HepG2 (cell line): ENCODE data around the gene SOX9. TPM values are rescaled to one million over a fixed set of nuclear protein-coding genes. Genes with fewer than 3 reads are reported as not detected.

Experiments
- FOXP1 ChIP-seq, 2 experiments: fragments of 450-650 bp in 1 of 2; IDR thresholded peaks; 2 replicates each; pipeline ENCODE4 v1.6.1; 2017 to 2018; ENCODE audit warnings: antibody characterized with exemption in 1 of 2
- NFKBIZ ChIP-seq: IDR thresholded peaks from 2 replicates; pipeline ENCODE4 v1.6.1; 2018; ENCODE audit warnings: missing genetic modification reagents, missing compliant biosample characterization
- POLR2AphosphoS5 ChIP-seq: IDR thresholded peaks from 2 replicates; pipeline ENCODE4 v1.6.1; 2012; ENCODE audit warnings: low read depth, low read length
- SNAI1 ChIP-seq: sonication (generic); formaldehyde crosslinking; IDR thresholded peaks from 2 replicates; pipeline ENCODE4 v1.5.0; 2020; ENCODE audit warnings: mild to moderate bottlenecking, missing genetic modification reagents, borderline replicate concordance
- polyA plus RNA-seq, 8 experiments: library from polyadenylated mRNA; depleted of rRNA in 3 of 8; stranded (reverse) in 7 of 8; unstranded in 1 of 8; fragments of >200 nt; fragmentation: Illumina TruSeq in 4 of 8; extraction: Trizol in 4 of 8; gene quantifications; 2 replicates each; pipeline versions ENCODE4 v1.2.1 to v1.2.3, GENCODE V29; 2011 to 2016; ENCODE audit warnings: low read depth in 4 of 8, missing spikeins in 1 of 8, mixed read lengths in 1 of 8; ENCODE audit not compliant: insufficient read depth in 1 of 8
- total RNA-seq, 5 experiments: library from RNA; depleted of rRNA; stranded (reverse); fragments of >200 nt; fragmentation: Illumina TruSeq; extraction: Trizol; gene quantifications; 2 replicates each; pipeline ENCODE4 v1.2.3, GENCODE V29; 2016; ENCODE audit warnings: low read depth in 1 of 5
- TF ChIP-seq, protein P1 (sequence below): sonication (generic); formaldehyde crosslinking; IDR thresholded peaks from 2 replicates; pipeline ENCODE4 v1.5.1; 2020; ENCODE audit warnings: mild to moderate bottlenecking, missing genetic modification reagents, borderline replicate concordance
- TF ChIP-seq, protein P2 (sequence below), 2 experiments: fragments of 450-650 bp in 1 of 2; sonication (generic) in 1 of 2; formaldehyde crosslinking in 1 of 2; IDR thresholded peaks; 2 replicates each; pipeline versions ENCODE4 v1.6.1 to v1.8.0; 2016 to 2022; ENCODE audit warnings: antibody characterized with exemption in 1 of 2, mild to moderate bottlenecking in 1 of 2, missing genetic modification reagents in 1 of 2
- TF ChIP-seq, protein P3 (sequence below): sonication (generic); formaldehyde crosslinking; IDR thresholded peaks from 2 replicates; pipeline ENCODE4 v1.4.0; 2020; ENCODE audit warnings: mild to moderate bottlenecking, missing genetic modification reagents, borderline replicate concordance

The SOX9 gene
- total and polyA plus RNA-seq, 2 of the 13 experiments (the other 11 are each of a cell fraction or from before 2014, with no cell fraction given) = 16.1 to 27.6 TPM

DNA sequence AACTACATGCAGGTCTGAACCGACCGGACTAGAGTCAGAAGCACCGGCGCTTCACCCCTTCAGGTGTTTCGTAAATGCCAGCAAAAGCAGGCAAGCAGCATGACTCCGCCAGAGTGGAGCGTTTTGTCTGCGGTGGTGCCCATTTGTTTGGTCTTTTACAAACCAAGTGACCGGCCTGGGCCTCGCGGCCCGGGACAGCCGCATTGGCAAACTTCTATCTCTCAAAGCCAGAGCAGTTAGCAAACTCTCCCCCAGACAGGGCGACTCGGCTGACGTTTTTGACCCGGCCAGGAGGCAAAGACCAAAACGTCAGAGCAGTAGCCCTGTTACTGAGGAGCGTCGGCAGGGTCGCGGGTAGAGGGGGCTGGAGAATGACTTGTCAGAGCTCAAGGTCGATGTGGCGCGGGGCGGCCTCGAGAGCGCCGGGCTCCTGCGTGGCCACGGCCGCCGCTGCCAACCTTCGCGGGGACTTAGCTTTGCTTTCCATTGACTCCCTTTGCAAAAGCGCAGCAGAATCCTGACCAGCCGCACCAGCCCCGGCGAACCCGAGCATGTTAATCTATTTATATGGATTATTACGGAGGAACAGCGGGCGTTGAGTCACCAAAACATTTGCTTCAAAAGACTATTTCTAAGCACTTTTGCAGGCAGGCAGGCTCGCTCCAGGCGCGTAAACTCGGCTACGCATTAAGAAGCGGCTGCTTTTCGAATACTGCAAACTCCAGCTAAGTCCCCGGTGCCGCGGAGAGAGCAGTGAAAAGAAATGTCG, 763 bp upstream of the SOX9 start (continued):
- TF ChIP-seq, protein P1, sequence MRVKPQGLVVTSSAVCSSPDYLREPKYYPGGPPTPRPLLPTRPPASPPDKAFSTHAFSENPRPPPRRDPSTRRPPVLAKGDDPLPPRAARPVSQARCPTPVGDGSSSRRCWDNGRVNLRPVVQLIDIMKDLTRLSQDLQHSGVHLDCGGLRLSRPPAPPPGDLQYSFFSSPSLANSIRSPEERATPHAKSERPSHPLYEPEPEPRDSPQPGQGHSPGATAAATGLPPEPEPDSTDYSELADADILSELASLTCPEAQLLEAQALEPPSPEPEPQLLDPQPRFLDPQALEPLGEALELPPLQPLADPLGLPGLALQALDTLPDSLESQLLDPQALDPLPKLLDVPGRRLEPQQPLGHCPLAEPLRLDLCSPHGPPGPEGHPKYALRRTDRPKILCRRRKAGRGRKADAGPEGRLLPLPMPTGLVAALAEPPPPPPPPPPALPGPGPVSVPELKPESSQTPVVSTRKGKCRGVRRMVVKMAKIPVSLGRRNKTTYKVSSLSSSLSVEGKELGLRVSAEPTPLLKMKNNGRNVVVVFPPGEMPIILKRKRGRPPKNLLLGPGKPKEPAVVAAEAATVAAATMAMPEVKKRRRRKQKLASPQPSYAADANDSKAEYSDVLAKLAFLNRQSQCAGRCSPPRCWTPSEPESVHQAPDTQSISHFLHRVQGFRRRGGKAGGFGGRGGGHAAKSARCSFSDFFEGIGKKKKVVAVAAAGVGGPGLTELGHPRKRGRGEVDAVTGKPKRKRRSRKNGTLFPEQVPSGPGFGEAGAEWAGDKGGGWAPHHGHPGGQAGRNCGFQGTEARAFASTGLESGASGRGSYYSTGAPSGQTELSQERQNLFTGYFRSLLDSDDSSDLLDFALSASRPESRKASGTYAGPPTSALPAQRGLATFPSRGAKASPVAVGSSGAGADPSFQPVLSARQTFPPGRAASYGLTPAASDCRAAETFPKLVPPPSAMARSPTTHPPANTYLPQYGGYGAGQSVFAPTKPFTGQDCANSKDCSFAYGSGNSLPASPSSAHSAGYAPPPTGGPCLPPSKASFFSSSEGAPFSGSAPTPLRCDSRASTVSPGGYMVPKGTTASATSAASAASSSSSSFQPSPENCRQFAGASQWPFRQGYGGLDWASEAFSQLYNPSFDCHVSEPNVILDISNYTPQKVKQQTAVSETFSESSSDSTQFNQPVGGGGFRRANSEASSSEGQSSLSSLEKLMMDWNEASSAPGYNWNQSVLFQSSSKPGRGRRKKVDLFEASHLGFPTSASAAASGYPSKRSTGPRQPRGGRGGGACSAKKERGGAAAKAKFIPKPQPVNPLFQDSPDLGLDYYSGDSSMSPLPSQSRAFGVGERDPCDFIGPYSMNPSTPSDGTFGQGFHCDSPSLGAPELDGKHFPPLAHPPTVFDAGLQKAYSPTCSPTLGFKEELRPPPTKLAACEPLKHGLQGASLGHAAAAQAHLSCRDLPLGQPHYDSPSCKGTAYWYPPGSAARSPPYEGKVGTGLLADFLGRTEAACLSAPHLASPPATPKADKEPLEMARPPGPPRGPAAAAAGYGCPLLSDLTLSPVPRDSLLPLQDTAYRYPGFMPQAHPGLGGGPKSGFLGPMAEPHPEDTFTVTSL (CRISPR knock-in tag) = no peak
- TF ChIP-seq, protein P2, sequence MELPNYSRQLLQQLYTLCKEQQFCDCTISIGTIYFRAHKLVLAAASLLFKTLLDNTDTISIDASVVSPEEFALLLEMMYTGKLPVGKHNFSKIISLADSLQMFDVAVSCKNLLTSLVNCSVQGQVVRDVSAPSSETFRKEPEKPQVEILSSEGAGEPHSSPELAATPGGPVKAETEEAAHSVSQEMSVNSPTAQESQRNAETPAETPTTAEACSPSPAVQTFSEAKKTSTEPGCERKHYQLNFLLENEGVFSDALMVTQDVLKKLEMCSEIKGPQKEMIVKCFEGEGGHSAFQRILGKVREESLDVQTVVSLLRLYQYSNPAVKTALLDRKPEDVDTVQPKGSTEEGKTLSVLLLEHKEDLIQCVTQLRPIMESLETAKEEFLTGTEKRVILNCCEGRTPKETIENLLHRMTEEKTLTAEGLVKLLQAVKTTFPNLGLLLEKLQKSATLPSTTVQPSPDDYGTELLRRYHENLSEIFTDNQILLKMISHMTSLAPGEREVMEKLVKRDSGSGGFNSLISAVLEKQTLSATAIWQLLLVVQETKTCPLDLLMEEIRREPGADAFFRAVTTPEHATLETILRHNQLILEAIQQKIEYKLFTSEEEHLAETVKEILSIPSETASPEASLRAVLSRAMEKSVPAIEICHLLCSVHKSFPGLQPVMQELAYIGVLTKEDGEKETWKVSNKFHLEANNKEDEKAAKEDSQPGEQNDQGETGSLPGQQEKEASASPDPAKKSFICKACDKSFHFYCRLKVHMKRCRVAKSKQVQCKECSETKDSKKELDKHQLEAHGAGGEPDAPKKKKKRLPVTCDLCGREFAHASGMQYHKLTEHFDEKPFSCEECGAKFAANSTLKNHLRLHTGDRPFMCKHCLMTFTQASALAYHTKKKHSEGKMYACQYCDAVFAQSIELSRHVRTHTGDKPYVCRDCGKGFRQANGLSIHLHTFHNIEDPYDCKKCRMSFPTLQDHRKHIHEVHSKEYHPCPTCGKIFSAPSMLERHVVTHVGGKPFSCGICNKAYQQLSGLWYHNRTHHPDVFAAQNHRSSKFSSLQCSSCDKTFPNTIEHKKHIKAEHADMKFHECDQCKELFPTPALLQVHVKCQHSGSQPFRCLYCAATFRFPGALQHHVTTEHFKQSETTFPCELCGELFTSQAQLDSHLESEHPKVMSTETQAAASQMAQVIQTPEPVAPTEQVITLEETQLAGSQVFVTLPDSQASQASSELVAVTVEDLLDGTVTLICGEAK (IDR thresholded peaks at IDR 0.05) = no peak
- TF ChIP-seq, protein P2 (CRISPR knock-in tag; IDR thresholded peaks at IDR 0.05) = peak; percentile 70
- TF ChIP-seq, protein P3, sequence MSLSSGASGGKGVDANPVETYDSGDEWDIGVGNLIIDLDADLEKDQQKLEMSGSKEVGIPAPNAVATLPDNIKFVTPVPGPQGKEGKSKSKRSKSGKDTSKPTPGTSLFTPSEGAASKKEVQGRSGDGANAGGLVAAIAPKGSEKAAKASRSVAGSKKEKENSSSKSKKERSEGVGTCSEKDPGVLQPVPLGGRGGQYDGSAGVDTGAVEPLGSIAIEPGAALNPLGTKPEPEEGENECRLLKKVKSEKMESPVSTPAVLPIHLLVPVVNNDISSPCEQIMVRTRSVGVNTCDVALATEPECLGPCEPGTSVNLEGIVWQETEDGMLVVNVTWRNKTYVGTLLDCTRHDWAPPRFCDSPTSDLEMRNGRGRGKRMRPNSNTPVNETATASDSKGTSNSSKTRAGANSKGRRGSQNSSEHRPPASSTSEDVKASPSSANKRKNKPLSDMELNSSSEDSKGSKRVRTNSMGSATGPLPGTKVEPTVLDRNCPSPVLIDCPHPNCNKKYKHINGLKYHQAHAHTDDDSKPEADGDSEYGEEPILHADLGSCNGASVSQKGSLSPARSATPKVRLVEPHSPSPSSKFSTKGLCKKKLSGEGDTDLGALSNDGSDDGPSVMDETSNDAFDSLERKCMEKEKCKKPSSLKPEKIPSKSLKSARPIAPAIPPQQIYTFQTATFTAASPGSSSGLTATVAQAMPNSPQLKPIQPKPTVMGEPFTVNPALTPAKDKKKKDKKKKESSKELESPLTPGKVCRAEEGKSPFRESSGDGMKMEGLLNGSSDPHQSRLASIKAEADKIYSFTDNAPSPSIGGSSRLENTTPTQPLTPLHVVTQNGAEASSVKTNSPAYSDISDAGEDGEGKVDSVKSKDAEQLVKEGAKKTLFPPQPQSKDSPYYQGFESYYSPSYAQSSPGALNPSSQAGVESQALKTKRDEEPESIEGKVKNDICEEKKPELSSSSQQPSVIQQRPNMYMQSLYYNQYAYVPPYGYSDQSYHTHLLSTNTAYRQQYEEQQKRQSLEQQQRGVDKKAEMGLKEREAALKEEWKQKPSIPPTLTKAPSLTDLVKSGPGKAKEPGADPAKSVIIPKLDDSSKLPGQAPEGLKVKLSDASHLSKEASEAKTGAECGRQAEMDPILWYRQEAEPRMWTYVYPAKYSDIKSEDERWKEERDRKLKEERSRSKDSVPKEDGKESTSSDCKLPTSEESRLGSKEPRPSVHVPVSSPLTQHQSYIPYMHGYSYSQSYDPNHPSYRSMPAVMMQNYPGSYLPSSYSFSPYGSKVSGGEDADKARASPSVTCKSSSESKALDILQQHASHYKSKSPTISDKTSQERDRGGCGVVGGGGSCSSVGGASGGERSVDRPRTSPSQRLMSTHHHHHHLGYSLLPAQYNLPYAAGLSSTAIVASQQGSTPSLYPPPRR = peak; percentile 73
- TF ChIP-seq SNAI1 (no peak), NFKBIZ (CRISPR knock-in tag) (no peak), POLR2AphosphoS5 (peak; percentile 31; the same call in 1 of the 2 replicates), FOXP1 (IDR thresholded peaks at IDR 0.05) (no peak), FOXP1 (CRISPR knock-in tag; IDR thresholded peaks at IDR 0.05) (0 out of 2 replicates have a peak, but pooled peaks have one; percentile 11)
